Vagina (tissue), 2 donors: ENCODE data around the gene PROM2.

ENCODE experiments used
- CTCF ChIP-seq, 3 experiments: fragments of 450-650 bp in 2 of 3; fragments of 200-600 bp in 1 of 3; sonication (generic) in 1 of 3; IDR thresholded peaks; one replicate each; pipeline ENCODE4 v1.5.1; 2017 to 2019; ENCODE audit warnings: antibody characterized with exemption in 3 of 3, mild to moderate bottlenecking in 2 of 3, moderate library complexity in 2 of 3
- POLR2A ChIP-seq, 2 donors: fragments of 450-650 bp; IDR thresholded peaks; one replicate each; pipeline ENCODE4 v1.6.1; 2017; ENCODE audit warnings: antibody characterized with exemption in 2 of 2, mild to moderate bottlenecking in 2 of 2, moderate library complexity in 2 of 2
- POLR2AphosphoS5 ChIP-seq, 2 donors: sonication (generic); formaldehyde crosslinking; IDR thresholded peaks; one replicate each; pipeline ENCODE4 v1.9.0; 2017; ENCODE audit warnings: antibody characterized with exemption in 2 of 2, mild to moderate bottlenecking in 2 of 2, low read depth in 1 of 2; ENCODE audit not compliant: insufficient read depth in 1 of 2

- TF ChIP-seq POLR2A (IDR thresholded peaks at IDR 0.05) (no peak), CTCF (IDR thresholded peaks at IDR 0.05) (no peak), POLR2AphosphoS5 (IDR thresholded peaks at IDR 0.05; ENCODE audit: insufficient read depth in 1 of 2, low read depth in 1 of 2) (no peak)
These were observed 32.2 kb downstream of the PROM2 start for GRCh38 chr2:95306336-95306895.
